A673 (cell line): Measurements from ENCODE around the gene CD79A.

Source experiments
- EZH2 ChIP-seq: fragments of 200-600 bp; sonication (generic); IDR thresholded peaks from 2 replicates; pipeline ENCODE4 v1.6.1; 2017; ENCODE audit warnings: borderline replicate concordance, low read depth, mild to moderate bottlenecking, mixed read lengths, antibody characterized with exemption, low read length; ENCODE audit not compliant: poor library complexity, severe bottlenecking
- TF ChIP-seq, protein P1 (sequence below): fragments of 300-800, 200-600 bp; sonication (generic); conservative IDR thresholded peaks from 2 replicates; pipeline ENCODE4 v1.5.1; 2017; ENCODE audit warnings: low read depth, mild to moderate bottlenecking, antibody characterized with exemption, low read length, moderate library complexity, mixed read lengths

DNA sequence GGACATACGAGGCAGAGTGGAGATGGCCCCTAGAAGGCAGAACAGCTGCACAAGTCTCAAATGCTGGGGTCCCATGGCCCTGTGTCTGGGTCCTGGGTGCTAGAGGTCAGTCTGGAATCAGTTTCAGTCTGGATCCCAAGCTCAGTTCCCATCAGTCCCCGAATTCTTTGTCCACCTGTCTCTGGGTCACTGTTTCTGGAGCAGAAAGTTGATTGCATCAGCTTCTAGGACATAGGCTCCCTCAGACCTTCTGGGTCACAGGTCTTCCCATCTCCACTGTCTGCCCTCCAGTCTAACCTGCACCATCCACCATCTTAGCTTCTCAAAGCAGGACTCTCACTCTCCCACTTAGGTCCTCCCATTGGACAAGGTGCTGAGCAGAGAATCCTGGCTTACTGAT is 37.9 kb upstream of the CD79A start:
- TF ChIP-seq EZH2 = no peak
- TF ChIP-seq, protein P1, sequence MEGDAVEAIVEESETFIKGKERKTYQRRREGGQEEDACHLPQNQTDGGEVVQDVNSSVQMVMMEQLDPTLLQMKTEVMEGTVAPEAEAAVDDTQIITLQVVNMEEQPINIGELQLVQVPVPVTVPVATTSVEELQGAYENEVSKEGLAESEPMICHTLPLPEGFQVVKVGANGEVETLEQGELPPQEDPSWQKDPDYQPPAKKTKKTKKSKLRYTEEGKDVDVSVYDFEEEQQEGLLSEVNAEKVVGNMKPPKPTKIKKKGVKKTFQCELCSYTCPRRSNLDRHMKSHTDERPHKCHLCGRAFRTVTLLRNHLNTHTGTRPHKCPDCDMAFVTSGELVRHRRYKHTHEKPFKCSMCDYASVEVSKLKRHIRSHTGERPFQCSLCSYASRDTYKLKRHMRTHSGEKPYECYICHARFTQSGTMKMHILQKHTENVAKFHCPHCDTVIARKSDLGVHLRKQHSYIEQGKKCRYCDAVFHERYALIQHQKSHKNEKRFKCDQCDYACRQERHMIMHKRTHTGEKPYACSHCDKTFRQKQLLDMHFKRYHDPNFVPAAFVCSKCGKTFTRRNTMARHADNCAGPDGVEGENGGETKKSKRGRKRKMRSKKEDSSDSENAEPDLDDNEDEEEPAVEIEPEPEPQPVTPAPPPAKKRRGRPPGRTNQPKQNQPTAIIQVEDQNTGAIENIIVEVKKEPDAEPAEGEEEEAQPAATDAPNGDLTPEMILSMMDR = no peak
